GM12878 (cell line): ENCODE measurements around the gene MSL2. TPM values are rescaled to one million over a fixed set of nuclear protein-coding genes. Genes with fewer than 3 reads are reported as not detected.

Experiments
- BCL3 ChIP-seq: IDR thresholded peaks from 2 replicates; pipeline ENCODE4 v1.6.1; 2011; ENCODE audit warnings: borderline replicate concordance, low read depth, mild to moderate bottlenecking, moderate library complexity, low read length; ENCODE audit not compliant: insufficient read depth, poor library complexity, severe bottlenecking
- BHLHE40 ChIP-seq, 2 experiments: fragments of 450-650 bp in 1 of 2; IDR thresholded peaks; 2 replicates each; pipeline ENCODE4 v1.6.1; 2011 to 2017; ENCODE audit warnings: low read depth in 2 of 2, borderline replicate concordance in 1 of 2, improper control_type of control experiment in 1 of 2, low read length in 1 of 2, mild to moderate bottlenecking in 1 of 2
- CHD4 ChIP-seq: fragments of 200-600 bp; sonication (generic); IDR thresholded peaks from 2 replicates; pipeline ENCODE4 v1.6.1; 2016; ENCODE audit warnings: mild to moderate bottlenecking
- CREB1 ChIP-seq: IDR thresholded peaks from 2 replicates; pipeline ENCODE4 v1.6.1; 2012; ENCODE audit warnings: low read depth, mild to moderate bottlenecking, inconsistent platforms
- ETV6 ChIP-seq, 2 experiments: fragments of 450-650 bp in 1 of 2; IDR thresholded peaks in 1 of 2; conservative IDR thresholded peaks in 1 of 2; 2 replicates each; pipeline ENCODE4 v1.6.1; 2014; ENCODE audit warnings: antibody characterized with exemption in 1 of 2, borderline replicate concordance in 1 of 2, low read depth in 1 of 2, mild to moderate bottlenecking in 1 of 2, moderate library complexity in 1 of 2
- HDAC2 ChIP-seq: fragments of 200-600 bp; sonication (generic); IDR thresholded peaks from 2 replicates; pipeline ENCODE4 v1.6.1; 2017
- KDM1A ChIP-seq: fragments of 200-600 bp; sonication (generic); IDR thresholded peaks from 2 replicates; pipeline ENCODE4 v1.6.1; 2016; ENCODE audit warnings: borderline replicate concordance
- KLF5 ChIP-seq: fragments of 450-650 bp; IDR thresholded peaks from 2 replicates; pipeline ENCODE4 v1.6.1; 2014; ENCODE audit warnings: mild to moderate bottlenecking; ENCODE audit not compliant: partially characterized antibody
- MXI1 ChIP-seq: fragments of 150-350 bp; IDR thresholded peaks from 2 replicates; pipeline ENCODE4 v1.6.1; 2011; ENCODE audit warnings: low read depth, mild to moderate bottlenecking, inconsistent platforms, low read length, improper control_type of control experiment
- NRF1 ChIP-seq: conservative IDR thresholded peaks from 2 replicates; pipeline ENCODE4 v1.6.1; 2011; ENCODE audit warnings: mild to moderate bottlenecking, low read depth, low read length, improper control_type of control experiment
- POLR2A ChIP-seq: IDR thresholded peaks from 2 replicates; pipeline ENCODE4 v1.6.1; 2011; ENCODE audit warnings: low read depth, mild to moderate bottlenecking, low read length
- RAD51 ChIP-seq: fragments of 450-650 bp; IDR thresholded peaks from 2 replicates; pipeline ENCODE4 v1.6.1; 2016; ENCODE audit warnings: moderate library complexity, mild to moderate bottlenecking, inconsistent platforms
- RB1 ChIP-seq: fragments of 450-650 bp; formaldehyde crosslinking; IDR thresholded peaks from 2 replicates; pipeline ENCODE4 v1.6.1; 2017; ENCODE audit warnings: mild to moderate bottlenecking, borderline replicate concordance
- RBBP5 ChIP-seq: fragments of 200-600 bp; sonication (generic); conservative IDR thresholded peaks from 2 replicates; pipeline ENCODE4 v1.6.1; 2016
- SIX5 ChIP-seq: IDR thresholded peaks from 2 replicates; pipeline ENCODE4 v1.6.1; 2011; ENCODE audit warnings: mild to moderate bottlenecking, low read depth, low read length, moderate library complexity; ENCODE audit not compliant: severe bottlenecking
- SMAD1 ChIP-seq: fragments of 450-650 bp; IDR thresholded peaks from 2 replicates; pipeline ENCODE4 v1.6.1; 2018; ENCODE audit warnings: mild to moderate bottlenecking, low read depth; ENCODE audit not compliant: partially characterized antibody
- SMARCA5 ChIP-seq: fragments of 450-650 bp; IDR thresholded peaks from 2 replicates; pipeline ENCODE4 v1.6.1; 2017; ENCODE audit warnings: mild to moderate bottlenecking
- SREBF1 ChIP-seq: IDR thresholded peaks from 2 replicates; pipeline ENCODE4 v1.6.1; 2012; ENCODE audit warnings: mild to moderate bottlenecking, low read length
- SUZ12 ChIP-seq: fragments of 200-600 bp; sonication (generic); IDR thresholded peaks from one replicate; pipeline ENCODE4 v1.6.1; 2018; ENCODE audit warnings: antibody characterized with exemption, mild to moderate bottlenecking; ENCODE audit not compliant: unreplicated experiment
- TCF3 ChIP-seq: IDR thresholded peaks from 2 replicates; pipeline ENCODE4 v1.6.1; 2012; ENCODE audit warnings: low read depth, mild to moderate bottlenecking, low read length, borderline replicate concordance; ENCODE audit not compliant: insufficient read depth
- WRNIP1 ChIP-seq: IDR thresholded peaks from 2 replicates; pipeline ENCODE4 v1.6.1; 2011; ENCODE audit warnings: low read depth, low read length, improper control_type of control experiment, borderline replicate concordance
- ZNF217 ChIP-seq: fragments of 450-650 bp; IDR thresholded peaks from 2 replicates; pipeline ENCODE4 v1.6.1; 2017; ENCODE audit warnings: antibody characterized with exemption, mild to moderate bottlenecking
- polyA plus RNA-seq, 11 experiments: library from polyadenylated mRNA; depleted of rRNA in 4 of 11; unstranded in 6 of 11; stranded (reverse) in 5 of 11; fragments of >200 nt; fragmentation: Nextera tagmentation in 4 of 11; fragmentation: Illumina TruSeq in 1 of 11; extraction: Ambion mirVana in 4 of 11; extraction: Trizol in 1 of 11; gene quantifications; 1 replicate in 1 of 11; 2 replicates in 10 of 11; pipeline versions ENCODE4 v1.2.1 to v1.2.3, GENCODE V29; 2011 to 2016; ENCODE audit warnings: inconsistent platforms in 2 of 11, missing spikeins in 2 of 11, low read depth in 1 of 11
- total RNA-seq, 4 experiments: library from RNA; depleted of rRNA in 3 of 4; stranded (reverse); fragments of >200 nt in 3 of 4; fragmentation: Illumina TruSeq in 1 of 4; extraction: Trizol in 1 of 4; gene quantifications; 2 replicates each; pipeline versions ENCODE4 v1.2.1 to v1.2.3, GENCODE V29; 2013 to 2021
- TF ChIP-seq, protein P1 (sequence below): fragments of 450-650 bp; IDR thresholded peaks from 2 replicates; pipeline ENCODE4 v1.6.1; 2017; ENCODE audit warnings: low read depth, mild to moderate bottlenecking, moderate library complexity
- TF ChIP-seq, protein P2 (sequence below): fragments of 450-650 bp; IDR thresholded peaks from 2 replicates; pipeline ENCODE4 v1.6.1; 2017; ENCODE audit warnings: borderline replicate concordance
- TF ChIP-seq, protein P3 (sequence below): fragments of 450-650 bp; IDR thresholded peaks from 2 replicates; pipeline ENCODE4 v1.6.1; 2018; ENCODE audit warnings: borderline replicate concordance, mild to moderate bottlenecking; ENCODE audit not compliant: partially characterized antibody

MSL2 gene
- total and polyA plus RNA-seq, 10 of the 15 experiments (the other 5 are each of a cell fraction or from before 2014, with no cell fraction given), result 3.5 to 31.7 (median 10.5) TPM

GRCh38 chr3:136196064-136196400, at the start of gene MSL2 (continued):
- TF ChIP-seq BHLHE40 (IDR thresholded peaks at IDR 0.05; ENCODE audit: borderline replicate concordance in 1 of 2, low read depth in 2 of 2, low read length in 1 of 2) (no peak), HDAC2 (no peak), ETV6 (conservative IDR thresholded peaks at IDR 0.05 in 1 of 2, IDR thresholded peaks at IDR 0.05 in 1 of 2; ENCODE audit: borderline replicate concordance in 1 of 2, low read depth in 1 of 2) (no peak), TCF3 (no peak), KLF5 (no peak), CHD4 (no peak), SUZ12 (no peak), POLR2A (peak; percentile 74), CREB1 (no peak), NRF1 (no peak), RAD51 (no peak), BCL3 (no peak), SMARCA5 (no peak; the same call in 1 of the 2 replicates), RBBP5 (no peak), ZNF217 (no peak), WRNIP1 (no peak), RB1 (0 out of 2 replicates have a peak, but pooled peaks have one; percentile 12), SMAD1 (no peak), SREBF1 (no peak), MXI1 (0 out of 2 replicates have a peak, but pooled peaks have one; percentile 2), KDM1A (no peak), SIX5 (no peak)
- TF ChIP-seq, protein P1, sequence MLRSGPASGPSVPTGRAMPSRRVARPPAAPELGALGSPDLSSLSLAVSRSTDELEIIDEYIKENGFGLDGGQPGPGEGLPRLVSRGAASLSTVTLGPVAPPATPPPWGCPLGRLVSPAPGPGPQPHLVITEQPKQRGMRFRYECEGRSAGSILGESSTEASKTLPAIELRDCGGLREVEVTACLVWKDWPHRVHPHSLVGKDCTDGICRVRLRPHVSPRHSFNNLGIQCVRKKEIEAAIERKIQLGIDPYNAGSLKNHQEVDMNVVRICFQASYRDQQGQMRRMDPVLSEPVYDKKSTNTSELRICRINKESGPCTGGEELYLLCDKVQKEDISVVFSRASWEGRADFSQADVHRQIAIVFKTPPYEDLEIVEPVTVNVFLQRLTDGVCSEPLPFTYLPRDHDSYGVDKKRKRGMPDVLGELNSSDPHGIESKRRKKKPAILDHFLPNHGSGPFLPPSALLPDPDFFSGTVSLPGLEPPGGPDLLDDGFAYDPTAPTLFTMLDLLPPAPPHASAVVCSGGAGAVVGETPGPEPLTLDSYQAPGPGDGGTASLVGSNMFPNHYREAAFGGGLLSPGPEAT, result peak; percentile 91; the same call in 1 of the 2 replicates
- TF ChIP-seq, protein P2, sequence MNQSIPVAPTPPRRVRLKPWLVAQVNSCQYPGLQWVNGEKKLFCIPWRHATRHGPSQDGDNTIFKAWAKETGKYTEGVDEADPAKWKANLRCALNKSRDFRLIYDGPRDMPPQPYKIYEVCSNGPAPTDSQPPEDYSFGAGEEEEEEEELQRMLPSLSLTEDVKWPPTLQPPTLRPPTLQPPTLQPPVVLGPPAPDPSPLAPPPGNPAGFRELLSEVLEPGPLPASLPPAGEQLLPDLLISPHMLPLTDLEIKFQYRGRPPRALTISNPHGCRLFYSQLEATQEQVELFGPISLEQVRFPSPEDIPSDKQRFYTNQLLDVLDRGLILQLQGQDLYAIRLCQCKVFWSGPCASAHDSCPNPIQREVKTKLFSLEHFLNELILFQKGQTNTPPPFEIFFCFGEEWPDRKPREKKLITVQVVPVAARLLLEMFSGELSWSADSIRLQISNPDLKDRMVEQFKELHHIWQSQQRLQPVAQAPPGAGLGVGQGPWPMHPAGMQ, result no peak
- TF ChIP-seq, protein P3, sequence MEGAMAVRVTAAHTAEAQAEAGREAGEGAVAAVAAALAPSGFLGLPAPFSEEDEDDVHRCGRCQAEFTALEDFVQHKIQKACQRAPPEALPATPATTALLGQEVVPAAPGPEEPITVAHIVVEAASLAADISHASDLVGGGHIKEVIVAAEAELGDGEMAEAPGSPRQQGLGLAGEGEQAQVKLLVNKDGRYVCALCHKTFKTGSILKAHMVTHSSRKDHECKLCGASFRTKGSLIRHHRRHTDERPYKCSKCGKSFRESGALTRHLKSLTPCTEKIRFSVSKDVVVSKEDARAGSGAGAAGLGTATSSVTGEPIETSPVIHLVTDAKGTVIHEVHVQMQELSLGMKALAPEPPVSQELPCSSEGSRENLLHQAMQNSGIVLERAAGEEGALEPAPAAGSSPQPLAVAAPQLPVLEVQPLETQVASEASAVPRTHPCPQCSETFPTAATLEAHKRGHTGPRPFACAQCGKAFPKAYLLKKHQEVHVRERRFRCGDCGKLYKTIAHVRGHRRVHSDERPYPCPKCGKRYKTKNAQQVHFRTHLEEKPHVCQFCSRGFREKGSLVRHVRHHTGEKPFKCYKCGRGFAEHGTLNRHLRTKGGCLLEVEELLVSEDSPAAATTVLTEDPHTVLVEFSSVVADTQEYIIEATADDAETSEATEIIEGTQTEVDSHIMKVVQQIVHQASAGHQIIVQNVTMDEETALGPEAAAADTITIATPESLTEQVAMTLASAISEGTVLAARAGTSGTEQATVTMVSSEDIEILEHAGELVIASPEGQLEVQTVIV, result no peak
